Panc1 (cell line): ENCODE data around the gene TNRC18. TPM values are rescaled to one million over a fixed set of nuclear protein-coding genes. Genes with fewer than 3 reads are reported as not detected.

Experiments
- ATAC-seq: fragments of 200-7000 bp; cut with Tn5 transposase; 2 replicates; pipeline ENCODE4 v1.9.1; 2020; ENCODE audit warnings: mild to moderate bottlenecking, moderate library complexity
- BruUV-seq: library from RNA; stranded (reverse); fragments of 400-500 nt; replicated peaks from 2 replicates; lab custom pipeline; 2021; lab: Mats Ljungman, UMichigan
- CTCF ChIA-PET: fragments of 300-600 bp; sonication (Branson Sonifier 250); formaldehyde crosslinking; loops from one replicate; lab custom pipeline; 2022; ENCODE audit warnings: antibody characterized with exemption; lab: Charles Lee
- POLR2A ChIA-PET: fragments of 300-600 bp; sonication (Branson Sonifier 250); formaldehyde crosslinking; loops from one replicate; lab custom pipeline; 2022; ENCODE audit warnings: antibody characterized with exemption; lab: Charles Lee
- DNase-seq: peaks from one replicate; pipeline ENCODE4 v3.0.0-alpha.2; 2010; ENCODE audit warnings: low read depth, low spot score
- H3K27ac ChIP-seq: 2 replicates; pipeline ENCODE4 v1.5.1; 2011; ENCODE audit warnings: mild to moderate bottlenecking, low read length, inconsistent platforms
- H3K27me3 ChIP-seq: fragments of 200-500 bp; sonication (Bioruptor generic); 2 replicates; pipeline ENCODE4 v1.6.0; 2014; ENCODE audit warnings: low read length, inconsistent platforms; ENCODE audit not compliant: control insufficient read depth, insufficient read depth
- H3K36me3 ChIP-seq: fragments of 200-500 bp; sonication (Bioruptor generic); 2 replicates; pipeline ENCODE4 v1.5.1; 2014; ENCODE audit warnings: inconsistent platforms, mild to moderate bottlenecking, low read length, moderate library complexity; ENCODE audit not compliant: control insufficient read depth, insufficient read depth
- H3K4me1 ChIP-seq: 2 replicates; pipeline ENCODE4 v1.5.1; 2011; ENCODE audit warnings: inconsistent platforms, mild to moderate bottlenecking, low read length, moderate library complexity; ENCODE audit not compliant: control insufficient read depth, insufficient read depth
- H3K4me3 ChIP-seq, 2 experiments: 2 replicates each; pipeline ENCODE4 v1.5.1; 2011 to 2012; ENCODE audit warnings: low read depth in 2 of 2, low read length in 2 of 2, mild to moderate bottlenecking in 2 of 2, inconsistent platforms in 1 of 2, moderate library complexity in 1 of 2
- H3K9me3 ChIP-seq: fragments of 200-500 bp; sonication (Bioruptor generic); 2 replicates; pipeline ENCODE4 v1.5.1; 2014; ENCODE audit warnings: low read depth, mild to moderate bottlenecking, inconsistent platforms, low read length, moderate library complexity; ENCODE audit not compliant: control insufficient read depth, insufficient read depth
- POLR2AphosphoS5 ChIP-seq: IDR thresholded peaks from 2 replicates; pipeline ENCODE4 v1.6.1; 2012; ENCODE audit warnings: mild to moderate bottlenecking, low read depth, low read length, moderate library complexity
- REST ChIP-seq, 2 experiments: IDR thresholded peaks; 2 replicates each; pipeline ENCODE4 v1.6.1; 2011 to 2012; ENCODE audit warnings: low read depth in 2 of 2, control low read depth in 1 of 2, low read length in 1 of 2, mild to moderate bottlenecking in 1 of 2, moderate library complexity in 1 of 2; ENCODE audit not compliant: insufficient read depth in 1 of 2
- SIN3A ChIP-seq: IDR thresholded peaks from 2 replicates; pipeline ENCODE4 v1.6.1; 2012; ENCODE audit warnings: low read depth, mild to moderate bottlenecking, low read length, moderate library complexity, borderline replicate concordance; ENCODE audit not compliant: insufficient read depth
- TCF7L2 ChIP-seq: IDR thresholded peaks from 2 replicates; pipeline ENCODE4 v1.6.1; 2011; ENCODE audit warnings: mild to moderate bottlenecking, low read depth, low read length, inconsistent platforms
- in situ Hi-C: cut with HindIII; loops from 2 replicates; pipeline ENCODE4 v1.10.0; 2016; ENCODE audit warnings: low sequenced_read_pairs, low pct_unique_long_range_greater_than_20kb
- intact Hi-C: fragments of 100-400 bp; cut with micrococcal nuclease; formaldehyde crosslinking; loops from one replicate; pipeline ENCODE4 v1.10.0; 2022; ENCODE audit not compliant: unreplicated experiment
- total RNA-seq: library from RNA; stranded (reverse); gene quantifications from one replicate; pipeline ENCODE4 v1.2.1, GENCODE V29; 2021; ENCODE audit not compliant: unreplicated experiment
- TF ChIP-seq, protein P1 (sequence below): fragments of 450-650 bp; IDR thresholded peaks from 2 replicates; pipeline ENCODE4 v1.5.1; 2017; ENCODE audit warnings: mild to moderate bottlenecking

The TNRC18 gene
- total RNA-seq, 1 experiment from 2014 or later: 148 TPM

- ChIA-PET CTCF (no interaction called here), POLR2A (no interaction called here)
- intact Hi-C loops: no loop called here
- no peak for TF ChIP-seq POLR2AphosphoS5
- no peak for TF ChIP-seq SIN3A
- TF ChIP-seq, protein P1, sequence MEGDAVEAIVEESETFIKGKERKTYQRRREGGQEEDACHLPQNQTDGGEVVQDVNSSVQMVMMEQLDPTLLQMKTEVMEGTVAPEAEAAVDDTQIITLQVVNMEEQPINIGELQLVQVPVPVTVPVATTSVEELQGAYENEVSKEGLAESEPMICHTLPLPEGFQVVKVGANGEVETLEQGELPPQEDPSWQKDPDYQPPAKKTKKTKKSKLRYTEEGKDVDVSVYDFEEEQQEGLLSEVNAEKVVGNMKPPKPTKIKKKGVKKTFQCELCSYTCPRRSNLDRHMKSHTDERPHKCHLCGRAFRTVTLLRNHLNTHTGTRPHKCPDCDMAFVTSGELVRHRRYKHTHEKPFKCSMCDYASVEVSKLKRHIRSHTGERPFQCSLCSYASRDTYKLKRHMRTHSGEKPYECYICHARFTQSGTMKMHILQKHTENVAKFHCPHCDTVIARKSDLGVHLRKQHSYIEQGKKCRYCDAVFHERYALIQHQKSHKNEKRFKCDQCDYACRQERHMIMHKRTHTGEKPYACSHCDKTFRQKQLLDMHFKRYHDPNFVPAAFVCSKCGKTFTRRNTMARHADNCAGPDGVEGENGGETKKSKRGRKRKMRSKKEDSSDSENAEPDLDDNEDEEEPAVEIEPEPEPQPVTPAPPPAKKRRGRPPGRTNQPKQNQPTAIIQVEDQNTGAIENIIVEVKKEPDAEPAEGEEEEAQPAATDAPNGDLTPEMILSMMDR: no peak
- no peak for TF ChIP-seq TCF7L2
- no peak for TF ChIP-seq REST (IDR thresholded peaks at IDR 0.05; ENCODE audit: insufficient read depth in 1 of 2, low read depth in 2 of 2, low read length in 1 of 2)
- no peak overlapping the region for H3K4me3 ChIP-seq
- BruUV-seq: no TSS peak
- ATAC-seq: no peak
- no peak for DNase-seq
- in situ Hi-C loops: no loop called here
- no peaks in the 10 kb centered on the region for H3K4me1 ChIP-seq
- no peak overlapping the region for H3K27ac ChIP-seq
- no peaks in the 10 kb centered on the region for H3K9me3 ChIP-seq
- no peaks in the 10 kb centered on the region for H3K27me3 ChIP-seq
- peaks cover 5% of the 10 kb centered on the region; the same call in 1 of the 2 replicates for H3K36me3 ChIP-seq
Observed at GRCh38 chr7:5374464-5374863, 49.2 kb downstream of the TNRC18 start.

- POLR2A ChIA-PET: no interaction called here
- TF ChIP-seq SIN3A (no peak), POLR2AphosphoS5 (no peak), REST (IDR thresholded peaks at IDR 0.05; ENCODE audit: insufficient read depth in 1 of 2, low read depth in 2 of 2, low read length in 1 of 2) (no peak), TCF7L2 (no peak)
- TF ChIP-seq, protein P1: no peak
- intact Hi-C loops: no loop called here
- Histone ChIP-seq H3K36me3 (peaks cover 5% of the 10 kb centered on the region; the same call in 1 of the 2 replicates), H3K4me3 (no peak overlapping the region), H3K27me3 (no peaks in the 10 kb centered on the region), H3K27ac (no peak overlapping the region), H3K9me3 (no peaks in the 10 kb centered on the region), H3K4me1 (no peaks in the 10 kb centered on the region)
- CTCF ChIA-PET: interaction anchor here (0.6 kb wide), 1 partner anchor 27 kb away, joined by 3 read pairs; no protein-coding TSS in a partner anchor
- BruUV-seq: no TSS peak
- DNase-seq (no peak), ATAC-seq (no peak)
- in situ Hi-C loops: no loop called here
Observed at GRCh38 chr7:5373300-5373699, 50.3 kb downstream of the TNRC18 start.
